ENCODE measurements around the gene LTA. TPM values are rescaled to one million over a fixed set of nuclear protein-coding genes. Genes with fewer than 3 reads are reported as not detected.

Gene LTA
- total and polyA plus RNA-seq, 2 experiments from 2014 or later, result not detected

- TF ChIP-seq EZH2 (IDR thresholded peaks at IDR 0.05; ENCODE audit: insufficient read depth, poor library complexity, severe bottlenecking) (no peak), EZH2phosphoT487 (IDR thresholded peaks at IDR 0.05; ENCODE audit: insufficient read depth, low read depth) (no peak)
- H4K20me1 ChIP-seq (ENCODE audit: insufficient read depth), result peaks cover 27% of the 10 kb centered on the region
- no peaks in the 10 kb centered on the region for H3K27me3 ChIP-seq (replicated peaks; ENCODE audit: insufficient read depth)
- DNase-seq, result peak; percentile 81
- 1% methylated on average over 21 of the region's 21 CpGs for WGBS, 2 experiments (ENCODE audit: low coverage in 1 of 2, low lambda C conversion rate in 2 of 2, missing lambda C conversion rate in 2 of 2)
- no peaks in the 10 kb centered on the region for H3K9me3 ChIP-seq (ENCODE audit: low read depth)
- no peaks in the 10 kb centered on the region for H3K9me2 ChIP-seq (ENCODE audit: insufficient read depth)
- peaks cover 18% of the 10 kb centered on the region for H3F3A ChIP-seq (ENCODE audit: insufficient read depth)
- peak overlapping the region; percentile 91 for H3K4me2 ChIP-seq (ENCODE audit: unreplicated experiment)
- H3K27ac ChIP-seq, result peak overlapping the region; percentile 96
- in situ Hi-C loops (cut with MboI), result loop anchor here (5.0 kb wide), 1 partner anchor 61 kb away; no protein-coding TSS in a partner anchor
- peaks cover 19% of the 10 kb centered on the region for H3K4me1 ChIP-seq (ENCODE audit: insufficient read depth)
- peak overlapping the region; percentile 83 for H2AFZ ChIP-seq
- peaks cover 39% of the 10 kb centered on the region for H3K36me3 ChIP-seq (ENCODE audit: low read depth)
- peak overlapping the region; percentile 98 for H3K9ac ChIP-seq
- peak overlapping the region; percentile 96 for H3K4me3 ChIP-seq
- H3K79me2 ChIP-seq (ENCODE audit: insufficient read depth), result peaks cover 71% of the 10 kb centered on the region
These were observed 30.9 kb upstream of the LTA start for GRCh38 chr6:31541059-31541657.

GRCh38 chr6:31541658-31542521 is 30.2 kb upstream of the LTA start, which contains the start of gene DDX39B:
DDX39B (minus strand) TSS chr6:31542003; CDS start chr6:31540532, 1,471 bp downstream.
- WGBS, 2 experiments (ENCODE audit: low coverage in 1 of 2, low lambda C conversion rate in 2 of 2, missing lambda C conversion rate in 2 of 2), result 0 to 2% methylated on average over 42 to 43 of the region's 43 CpGs

GRCh38 chr6:31543639-31544038 is 28.4 kb upstream of the LTA start:
- Histone ChIP-seq H3K27me3 (replicated peaks; ENCODE audit: insufficient read depth) (no peaks in the 10 kb centered on the region), H3F3A (ENCODE audit: insufficient read depth) (peaks cover 14% of the 10 kb centered on the region; the same call in 1 of the 2 replicates), H3K4me2 (ENCODE audit: unreplicated experiment) (no peak overlapping the region), H3K9me2 (ENCODE audit: insufficient read depth) (no peaks in the 10 kb centered on the region), H3K9me3 (ENCODE audit: low read depth) (no peaks in the 10 kb centered on the region), H3K4me1 (ENCODE audit: insufficient read depth) (peaks cover 25% of the 10 kb centered on the region), H3K36me3 (ENCODE audit: low read depth) (peaks cover 18% of the 10 kb centered on the region), H2AFZ (no peak overlapping the region), H3K79me2 (ENCODE audit: insufficient read depth) (peaks cover 59% of the 10 kb centered on the region), H4K20me1 (ENCODE audit: insufficient read depth) (peaks cover 21% of the 10 kb centered on the region), H3K9ac (no peak overlapping the region), H3K4me3 (no peak overlapping the region), H3K27ac (no peak overlapping the region)
- in situ Hi-C loops (cut with MboI), result loop anchor here (5.0 kb wide), 1 partner anchor 59 kb away; no protein-coding TSS in a partner anchor
- WGBS, 2 experiments (ENCODE audit: low coverage in 1 of 2, low lambda C conversion rate in 2 of 2, missing lambda C conversion rate in 2 of 2), result 90% methylated on average over 6 of the region's 6 CpGs
- DNase-seq, result no peak
- TF ChIP-seq EZH2 (IDR thresholded peaks at IDR 0.05; ENCODE audit: insufficient read depth, poor library complexity, severe bottlenecking) (no peak), EZH2phosphoT487 (IDR thresholded peaks at IDR 0.05; ENCODE audit: insufficient read depth, low read depth) (no peak)

More at GRCh38 chr6:31541658-31542521, 30.2 kb upstream of the LTA start, which contains the start of gene DDX39B:
- Histone ChIP-seq H3K79me2 (ENCODE audit: insufficient read depth) (peaks cover 64% of the 10 kb centered on the region), H3K9me3 (ENCODE audit: low read depth) (no peaks in the 10 kb centered on the region), H4K20me1 (ENCODE audit: insufficient read depth) (peaks cover 27% of the 10 kb centered on the region), H3F3A (ENCODE audit: insufficient read depth) (peaks cover 15% of the 10 kb centered on the region; the same call in 1 of the 2 replicates), H3K4me1 (ENCODE audit: insufficient read depth) (peaks cover 19% of the 10 kb centered on the region), H3K4me2 (ENCODE audit: unreplicated experiment) (peak within 1 kb of the TSS; percentile 91), H3K4me3 (peak within 1 kb of the TSS; percentile 96), H3K9ac (peak within 1 kb of the TSS; percentile 98), H3K9me2 (ENCODE audit: insufficient read depth) (no peaks in the 10 kb centered on the region), H3K36me3 (ENCODE audit: low read depth) (peaks cover 31% of the 10 kb centered on the region), H3K27ac (peak within 1 kb of the TSS; percentile 96), H2AFZ (peak within 1 kb of the TSS; percentile 83), H3K27me3 (replicated peaks; ENCODE audit: insufficient read depth) (no peaks in the 10 kb centered on the region)
- TF ChIP-seq EZH2 (IDR thresholded peaks at IDR 0.05; ENCODE audit: insufficient read depth, poor library complexity, severe bottlenecking) (no peak), EZH2phosphoT487 (IDR thresholded peaks at IDR 0.05; ENCODE audit: insufficient read depth, low read depth) (no peak)
- in situ Hi-C loops (cut with MboI), result loop anchor here (5.0 kb wide), 1 partner anchor 60 kb away; no protein-coding TSS in a partner anchor
- DNase-seq, result peak; percentile 99

GRCh38 chr6:31544676-31545075 is 27.4 kb upstream of the LTA start:
- no peak overlapping the region for H2AFZ ChIP-seq
- peaks cover 4% of the 10 kb centered on the region; the same call in 1 of the 2 replicates for H3F3A ChIP-seq (ENCODE audit: insufficient read depth)
- in situ Hi-C loops (cut with MboI), result loop anchor here (5.0 kb wide), 1 partner anchor 58 kb away; no protein-coding TSS in a partner anchor
- H3K9ac ChIP-seq, result no peak overlapping the region
- TF ChIP-seq EZH2 (IDR thresholded peaks at IDR 0.05; ENCODE audit: insufficient read depth, poor library complexity, severe bottlenecking) (no peak), EZH2phosphoT487 (IDR thresholded peaks at IDR 0.05; ENCODE audit: insufficient read depth, low read depth) (no peak)
- H3K9me2 ChIP-seq (ENCODE audit: insufficient read depth), result no peaks in the 10 kb centered on the region
- H3K4me2 ChIP-seq (ENCODE audit: unreplicated experiment), result no peak overlapping the region
- H3K27ac ChIP-seq, result no peak overlapping the region
- peaks cover 13% of the 10 kb centered on the region for H3K36me3 ChIP-seq (ENCODE audit: low read depth)
- H3K27me3 ChIP-seq (replicated peaks; ENCODE audit: insufficient read depth), result no peaks in the 10 kb centered on the region
- DNase-seq, result no peak
- peaks cover 16% of the 10 kb centered on the region for H3K4me1 ChIP-seq (ENCODE audit: insufficient read depth)
- H3K79me2 ChIP-seq (ENCODE audit: insufficient read depth), result peaks cover 59% of the 10 kb centered on the region
- H3K4me3 ChIP-seq, result no peak overlapping the region
- no peaks in the 10 kb centered on the region for H3K9me3 ChIP-seq (ENCODE audit: low read depth)
- peaks cover 13% of the 10 kb centered on the region; the same call in 1 of the 2 replicates for H4K20me1 ChIP-seq (ENCODE audit: insufficient read depth)
- WGBS, 2 experiments (ENCODE audit: low coverage in 1 of 2, low lambda C conversion rate in 2 of 2, missing lambda C conversion rate in 2 of 2), result 44 to 56% methylated on average over 2 of the region's 2 CpGs

All from GM23248 (cell line).